LNCAP (cell line): ENCODE results near the gene ATG4D.

Experiments
- CTCF ChIP-seq: fragments of 450-650 bp; IDR thresholded peaks from 2 replicates; pipeline ENCODE4 v1.5.1; 2017; ENCODE audit warnings: mild to moderate bottlenecking

The ATG4D gene

DNA sequence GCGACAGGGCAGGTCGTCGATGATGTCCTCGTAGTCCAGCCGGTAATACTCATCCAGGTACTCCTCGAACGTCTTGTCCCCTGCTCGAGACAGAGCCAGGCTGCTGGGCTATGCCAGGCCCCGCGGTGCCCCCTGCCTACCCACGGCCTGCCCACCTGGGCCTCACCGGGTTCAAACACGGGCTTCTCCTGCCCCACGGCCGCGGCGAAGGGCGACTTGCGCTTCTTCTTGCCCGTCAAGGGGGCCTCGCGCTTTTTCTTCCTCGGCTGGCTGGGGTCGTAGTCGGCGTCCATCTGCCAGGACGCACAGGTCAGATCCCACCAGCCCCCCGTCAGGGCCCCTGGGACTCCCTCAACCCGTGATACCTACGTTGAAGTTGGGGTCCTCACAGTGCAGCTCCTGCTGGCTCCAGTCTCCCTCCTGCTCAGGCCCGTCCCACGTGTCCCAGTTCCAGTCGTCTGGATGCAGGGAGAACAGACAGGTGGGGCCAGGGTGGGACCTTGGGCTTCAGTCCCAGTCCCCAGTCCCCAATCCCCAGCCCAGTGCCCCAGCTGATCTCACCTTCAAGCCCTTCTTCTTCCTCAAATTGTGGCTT is 14.0 kb downstream of the ATG4D start:
- TF ChIP-seq CTCF, result no peak

- TF ChIP-seq CTCF, result no peak
Measured at GRCh38 chr19:10560154-10560553, 16.4 kb downstream of the ATG4D start.

DNA sequence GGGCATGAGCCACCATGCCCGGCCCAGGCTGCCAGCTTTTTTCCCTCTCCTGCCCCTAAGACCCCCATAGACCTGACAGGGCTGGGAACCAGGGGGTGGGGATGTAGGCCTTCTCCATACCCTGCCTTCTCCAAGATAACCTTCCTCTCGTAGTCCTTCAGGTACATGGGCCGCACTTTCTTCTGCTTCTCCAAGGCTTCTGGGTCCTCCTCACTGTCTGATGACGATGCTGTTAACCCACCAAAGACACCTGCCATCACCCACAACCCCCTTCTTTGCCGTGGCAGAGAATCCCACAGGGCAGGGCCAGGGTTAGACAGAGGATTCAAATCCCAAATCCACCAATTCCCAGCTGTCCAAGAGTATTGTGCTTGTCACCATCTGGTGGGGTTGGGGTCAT is 18.9 kb downstream of the ATG4D start:
- TF ChIP-seq CTCF, result no peak

- peak; percentile 43 for TF ChIP-seq CTCF
Measured at GRCh38 chr19:10565028-10565566, 21.4 kb downstream of the ATG4D start.

DNA sequence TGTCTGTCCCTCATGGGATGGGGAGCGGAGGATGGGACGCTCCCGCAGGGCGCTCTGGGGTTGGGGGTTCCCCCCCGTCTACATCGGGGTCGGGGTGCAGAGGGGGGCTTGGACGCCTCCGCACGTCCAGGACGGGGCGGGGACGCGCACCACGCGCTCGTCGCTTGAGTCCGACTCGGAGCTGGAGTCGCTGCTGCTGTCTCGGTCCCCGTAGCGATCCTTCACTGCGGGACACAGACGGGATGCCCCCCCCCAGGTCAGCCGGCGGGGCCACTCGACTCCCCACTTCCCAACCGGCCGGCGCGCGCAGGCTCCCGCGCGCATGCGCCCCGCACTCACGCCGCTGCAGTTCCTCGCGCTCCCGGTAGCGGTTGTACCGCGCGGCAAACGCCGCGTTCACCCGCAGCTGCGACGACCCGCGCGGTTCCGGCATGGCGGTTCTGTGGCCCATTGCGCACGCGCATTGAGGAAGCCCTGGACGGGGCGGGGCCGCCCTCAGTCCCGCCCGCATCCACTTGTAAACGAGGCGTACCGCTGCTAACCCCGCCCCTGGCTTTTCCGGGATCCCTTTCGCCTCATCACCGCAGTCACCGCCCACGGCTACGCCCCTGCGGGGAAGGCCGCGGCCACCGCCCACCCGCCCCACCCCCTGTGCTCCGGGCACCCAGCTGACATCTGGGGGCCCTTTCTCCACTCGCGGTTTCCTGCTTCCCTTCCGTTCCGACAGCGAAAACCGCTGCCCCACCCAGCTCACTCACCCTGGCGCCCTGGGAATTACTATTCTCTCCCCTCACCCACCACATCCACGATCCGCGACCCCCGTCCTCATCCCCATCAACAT is 22.1 kb downstream of the ATG4D start, which contains the start of gene KRI1:
Gene KRI1 (minus strand): TSS at position 444 of the 841 bp plus-strand sequence. CDS start 11 bp downstream, at position 433.
- TF ChIP-seq CTCF, result no peak

DNA sequence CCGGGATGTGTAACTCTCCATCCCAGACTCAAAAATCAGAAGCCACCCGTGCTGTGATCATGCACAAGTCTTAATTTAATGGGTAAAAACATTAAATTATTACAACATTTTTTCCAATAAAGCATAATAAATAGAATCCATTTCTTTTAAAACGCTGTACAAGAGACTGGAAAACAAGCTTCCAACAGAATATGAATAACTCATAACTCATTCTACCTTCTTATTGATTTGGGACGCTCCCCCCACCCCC is 22.6 kb downstream of the ATG4D start:
- no peak for TF ChIP-seq CTCF

DNA sequence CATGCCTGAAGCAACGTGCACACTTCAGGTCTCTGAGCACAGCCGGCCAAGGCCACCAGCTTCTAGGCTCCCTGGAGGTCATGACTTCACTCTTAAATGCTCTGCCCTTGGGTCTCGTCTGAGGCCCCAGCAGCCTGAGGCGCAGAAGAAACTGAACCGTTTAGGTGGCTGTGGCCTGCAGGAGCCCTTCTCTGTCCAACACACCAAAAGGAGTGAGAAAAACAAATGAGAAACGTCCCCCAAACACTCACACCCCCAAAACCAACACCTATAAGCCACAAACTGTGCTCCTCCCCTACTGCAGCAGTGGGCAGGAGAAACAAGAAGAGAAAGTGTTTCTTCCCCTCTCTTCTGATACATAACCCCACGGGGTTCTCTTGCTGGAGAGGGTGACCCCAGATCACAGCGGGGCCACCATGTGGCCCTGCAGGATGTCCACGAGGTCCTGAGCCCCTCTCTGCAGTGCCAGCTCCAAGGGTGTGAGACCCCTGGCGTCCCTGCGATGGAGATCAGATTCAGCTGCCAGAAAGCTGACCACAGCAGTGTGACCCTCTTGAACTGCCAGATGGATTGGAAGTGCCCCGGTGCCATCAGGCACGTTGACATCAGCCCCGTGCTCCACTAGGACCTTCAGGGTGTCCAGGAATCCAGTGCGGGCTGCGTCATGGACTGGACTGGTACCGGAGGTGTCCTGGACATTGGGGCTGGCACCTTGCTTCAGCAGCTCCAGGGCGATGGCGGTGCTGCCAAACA is 23.1 kb downstream of the ATG4D start:
- no peak for TF ChIP-seq CTCF
